Fibroblast of pulmonary artery (primary cell): ENCODE results near the gene HLA-DPB1.
"Not testable (repeated sequence)": the region's sequence is repeated elsewhere in the genome, so short reads cannot be mapped to it uniquely, and the experiment has no call there.

Source experiments
- DNase-seq: peaks from one replicate; pipeline ENCODE4 v3.0.0-alpha.2; 2010; ENCODE audit warnings: low read depth
- H3K4me3 ChIP-seq: replicated peaks from 2 replicates; pipeline ENCODE4 v1.5.1; 2011; ENCODE audit warnings: low read depth, mild to moderate bottlenecking, control low read depth, low read length, moderate library complexity
- TF ChIP-seq, protein P1 (sequence below): IDR thresholded peaks from 2 replicates; pipeline ENCODE4 v1.5.1; 2011; ENCODE audit warnings: mild to moderate bottlenecking, control low read depth, low read length, inconsistent platforms; ENCODE audit errors: missing control alignments

HLA-DPB1 gene

DNA sequence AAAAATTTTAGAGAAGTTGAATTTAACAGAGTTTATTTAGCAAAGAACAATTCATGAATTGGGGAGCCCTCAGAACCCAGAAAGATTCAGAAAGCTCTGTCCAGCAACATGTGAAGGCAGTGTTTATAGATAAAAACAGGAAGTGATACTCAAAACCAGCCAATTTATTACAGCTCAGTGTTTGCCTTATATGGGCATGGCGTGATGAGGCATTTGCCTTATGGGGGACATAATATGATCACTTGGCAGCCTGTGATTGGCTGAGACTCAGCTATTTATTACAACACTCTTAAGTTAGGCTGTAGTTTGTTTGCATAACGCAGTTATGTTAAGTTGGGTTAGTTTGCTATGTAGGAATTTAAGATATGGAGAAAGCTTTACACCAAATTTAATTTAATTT, 13.8 kb upstream of the HLA-DPB1 start:
- TF ChIP-seq, protein P1, sequence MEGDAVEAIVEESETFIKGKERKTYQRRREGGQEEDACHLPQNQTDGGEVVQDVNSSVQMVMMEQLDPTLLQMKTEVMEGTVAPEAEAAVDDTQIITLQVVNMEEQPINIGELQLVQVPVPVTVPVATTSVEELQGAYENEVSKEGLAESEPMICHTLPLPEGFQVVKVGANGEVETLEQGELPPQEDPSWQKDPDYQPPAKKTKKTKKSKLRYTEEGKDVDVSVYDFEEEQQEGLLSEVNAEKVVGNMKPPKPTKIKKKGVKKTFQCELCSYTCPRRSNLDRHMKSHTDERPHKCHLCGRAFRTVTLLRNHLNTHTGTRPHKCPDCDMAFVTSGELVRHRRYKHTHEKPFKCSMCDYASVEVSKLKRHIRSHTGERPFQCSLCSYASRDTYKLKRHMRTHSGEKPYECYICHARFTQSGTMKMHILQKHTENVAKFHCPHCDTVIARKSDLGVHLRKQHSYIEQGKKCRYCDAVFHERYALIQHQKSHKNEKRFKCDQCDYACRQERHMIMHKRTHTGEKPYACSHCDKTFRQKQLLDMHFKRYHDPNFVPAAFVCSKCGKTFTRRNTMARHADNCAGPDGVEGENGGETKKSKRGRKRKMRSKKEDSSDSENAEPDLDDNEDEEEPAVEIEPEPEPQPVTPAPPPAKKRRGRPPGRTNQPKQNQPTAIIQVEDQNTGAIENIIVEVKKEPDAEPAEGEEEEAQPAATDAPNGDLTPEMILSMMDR: no peak
- DNase-seq: peak; percentile 38
- no peak overlapping the region for H3K4me3 ChIP-seq

DNA sequence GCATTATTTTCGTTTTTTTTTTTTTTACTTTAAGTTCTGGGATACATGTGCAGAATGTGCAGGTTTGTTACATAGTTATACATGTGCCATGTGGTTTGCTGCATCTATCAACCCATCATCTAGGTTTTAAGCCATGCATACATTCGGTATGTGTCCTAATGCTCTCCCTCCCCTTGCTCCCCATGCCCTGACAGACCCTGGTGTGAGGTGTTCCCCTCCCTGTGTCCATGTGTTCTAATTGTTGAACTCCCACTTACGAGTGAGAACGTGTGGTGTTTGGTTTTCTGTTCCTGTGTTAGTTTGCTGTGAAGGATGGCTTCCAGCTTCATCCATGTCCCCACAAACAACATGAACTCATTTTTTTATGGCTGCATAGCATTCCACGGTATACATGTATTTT, 12.4 kb upstream of the HLA-DPB1 start:
- H3K4me3 ChIP-seq, DNase-seq: not testable (repeated sequence)

DNA sequence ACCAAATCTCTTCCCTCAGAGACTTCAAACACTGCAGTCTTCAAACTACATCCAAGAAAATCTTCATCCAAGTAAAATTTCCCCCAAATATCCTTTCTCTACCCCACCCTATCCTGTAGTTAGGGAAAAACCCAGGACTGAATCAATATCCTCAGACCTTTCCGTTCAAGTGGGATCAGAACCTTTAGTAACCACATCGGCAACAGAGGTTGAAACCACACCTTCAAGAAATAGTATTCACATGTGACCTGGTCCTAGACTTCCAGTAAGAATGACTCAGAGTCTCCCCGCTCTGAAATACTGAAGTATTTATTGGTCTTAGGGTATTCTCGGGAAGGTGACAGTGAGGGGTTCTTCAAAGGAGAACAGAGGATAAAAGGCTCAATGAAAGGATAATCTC, 11.1 kb upstream of the HLA-DPB1 start:
- DNase-seq: no peak
- no peak overlapping the region for H3K4me3 ChIP-seq
- TF ChIP-seq, protein P1: no peak

DNA sequence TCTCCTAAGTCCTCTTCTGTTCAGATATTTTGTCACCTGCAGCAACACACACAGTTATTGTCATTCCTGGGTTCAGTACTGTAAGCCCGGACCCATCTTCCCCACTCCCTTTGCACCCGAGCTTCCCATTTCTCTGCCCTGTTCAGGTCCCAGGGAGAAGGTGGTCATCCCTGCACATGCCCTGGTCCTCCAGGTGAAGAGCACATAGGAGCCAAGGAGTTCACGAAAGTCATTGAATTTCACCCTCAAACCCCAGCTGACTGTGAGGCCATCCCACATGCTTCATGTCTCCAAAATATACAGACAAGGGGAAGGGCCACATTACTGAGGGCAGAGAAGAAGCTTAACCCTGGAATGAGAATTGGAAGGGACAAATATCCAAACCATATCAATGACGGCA, 10.5 kb upstream of the HLA-DPB1 start:
- H3K4me3 ChIP-seq: no peak overlapping the region
- DNase-seq: no peak
- TF ChIP-seq, protein P1: no peak

DNA sequence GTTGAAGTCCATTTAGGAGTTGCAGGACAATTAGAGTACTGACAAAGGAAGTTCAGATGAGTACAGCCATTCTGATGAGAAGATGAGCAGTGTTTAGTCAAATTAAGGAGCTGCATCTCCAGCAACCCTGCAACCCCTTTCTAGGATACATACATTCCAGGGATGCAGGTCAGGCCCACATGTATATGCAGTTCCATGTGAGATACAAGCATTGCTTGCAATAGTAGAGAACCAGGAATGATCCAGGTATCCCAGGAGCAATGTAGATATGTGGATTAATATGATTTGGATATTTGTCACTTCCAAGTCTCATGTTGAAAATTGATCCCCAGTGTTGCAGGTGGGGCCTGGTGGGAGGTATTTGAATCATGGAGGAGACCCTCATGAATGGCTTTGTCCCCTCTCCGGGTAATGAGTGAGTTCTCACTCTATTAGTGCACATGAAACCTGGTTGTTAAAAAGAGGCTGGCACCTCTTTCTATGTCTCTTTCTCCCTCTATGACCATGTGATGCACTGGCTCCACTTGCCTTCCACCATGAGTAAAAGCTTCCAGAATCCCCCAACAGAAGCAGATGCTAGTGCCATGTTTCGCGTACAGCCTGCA, 8.8 kb upstream of the HLA-DPB1 start:
- no peak for DNase-seq
- TF ChIP-seq, protein P1: no peak
- H3K4me3 ChIP-seq: no peak overlapping the region

DNA sequence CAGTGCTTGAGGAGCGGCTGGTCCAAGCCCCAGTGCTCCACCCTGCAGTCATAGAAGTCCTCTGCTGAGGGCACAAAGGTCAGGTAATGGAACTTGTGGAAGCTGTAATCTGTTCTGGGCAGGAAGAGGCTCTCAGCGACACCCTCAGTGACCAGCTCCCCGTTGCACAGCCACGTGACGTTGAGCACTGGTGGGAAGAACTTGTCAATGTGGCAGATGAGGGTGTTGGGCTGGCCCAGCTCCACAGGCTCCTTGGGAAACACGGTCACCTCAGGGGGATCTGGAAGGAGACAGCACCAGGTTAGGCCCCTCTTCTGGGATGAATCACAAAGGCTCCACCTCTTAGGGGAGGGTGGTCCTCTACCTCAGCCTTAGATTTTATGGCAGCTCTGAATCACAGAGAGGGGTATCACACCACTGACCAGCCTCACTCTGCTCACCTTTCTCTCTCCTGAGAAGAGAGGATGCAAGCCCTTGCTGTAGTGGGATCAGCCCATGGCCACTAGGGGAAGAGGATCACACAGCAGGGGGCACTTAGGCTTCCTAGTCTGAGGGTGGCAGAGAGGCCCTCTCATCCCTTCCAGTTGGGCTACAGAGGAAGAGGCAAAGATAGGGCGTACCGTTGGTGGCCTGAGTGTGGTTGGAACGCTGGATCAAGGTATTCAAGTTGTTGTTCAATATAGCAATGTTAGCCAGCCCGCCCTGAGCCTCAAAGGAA, 6.6 kb upstream of the HLA-DPB1 start:
- no peak for DNase-seq
- H3K4me3 ChIP-seq: no peak overlapping the region
- TF ChIP-seq, protein P1: no peak

DNA sequence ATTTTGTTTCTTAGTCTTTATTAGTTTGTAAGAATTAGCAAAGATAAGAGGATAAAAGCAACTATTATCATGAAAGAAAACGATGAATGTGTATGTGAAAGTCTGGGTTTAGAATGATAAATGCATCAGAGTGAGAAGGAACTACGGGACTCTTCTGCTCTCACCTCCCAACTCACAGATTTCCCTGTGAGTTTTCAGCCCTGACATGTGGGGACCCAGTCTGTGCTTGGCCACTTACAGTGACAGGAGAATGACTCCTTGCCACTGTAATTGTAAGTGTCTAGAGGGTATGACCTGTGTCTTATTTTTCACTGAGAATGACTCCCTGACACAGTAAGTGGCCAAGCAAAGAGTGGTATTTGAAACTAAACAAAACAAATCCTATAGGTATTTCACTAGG, 4.9 kb upstream of the HLA-DPB1 start:
- H3K4me3 ChIP-seq: no peak overlapping the region
- DNase-seq: no peak
- TF ChIP-seq, protein P1: no peak
